Upper lobe of right lung (tissue), 1 donor: Measurements from ENCODE around the gene MED26. TPM values are rescaled to one million over a fixed set of nuclear protein-coding genes. Genes with fewer than 3 reads are reported as not detected.

Experiments
- ATAC-seq: fragments of 200-7000 bp; cut with Tn5 transposase; one replicate; pipeline ENCODE4 v1.9.1; 2020; ENCODE audit warnings: mild to moderate bottlenecking, moderate library complexity
- DNase-seq: peaks from one replicate; pipeline ENCODE4 v3.0.0-alpha.2; 2020
- H3K27ac ChIP-seq: fragments of 200-600 bp; one replicate; pipeline ENCODE4 v1.8.0; 2022
- H3K27me3 ChIP-seq: fragments of 200-600 bp; one replicate; pipeline ENCODE4 v1.8.0; 2022; ENCODE audit warnings: mild to moderate bottlenecking
- H3K36me3 ChIP-seq: fragments of 200-600 bp; one replicate; pipeline ENCODE4 v1.8.0; 2022
- H3K4me1 ChIP-seq: fragments of 200-600 bp; one replicate; pipeline ENCODE4 v1.8.0; 2022
- H3K4me3 ChIP-seq: fragments of 200-600 bp; one replicate; pipeline ENCODE4 v1.8.0; 2022; ENCODE audit warnings: mild to moderate bottlenecking
- H3K9me3 ChIP-seq: fragments of 200-600 bp; one replicate; pipeline ENCODE4 v1.8.0; 2022
- CTCF ChIP-seq: fragments of 200-600 bp; IDR thresholded peaks from one replicate; pipeline ENCODE4 v1.8.0; 2022; ENCODE audit warnings: antibody characterized with exemption
- intact Hi-C: fragments of 100-400 bp; cut with DNase I; formaldehyde crosslinking; loops from one replicate; pipeline ENCODE4 v1.11.0; 2022
- total RNA-seq: library from RNA; stranded (reverse); fragmentation: NEBNext Ultra II Directional; extraction: Animal tissue kit (Norgen Biotek cat#: 25700); gene quantifications from one replicate; pipeline ENCODE4 v1.2.1, GENCODE V29; 2021
- donor health status: DM: no; HTN: yes; CAD: no; lungs with severe emphysema.

The MED26 gene
- total RNA-seq, 1 donor from 2014 or later, result 13.4 TPM

GRCh38 chr19:16579381-16579780 lies 48.6 kb downstream of the MED26 start:
- peaks cover 31% of the 10 kb centered on the region for H3K4me1 ChIP-seq
- intact Hi-C loops, result loop anchor here (10.0 kb wide), 1 partner anchor 45 kb away; the partner anchor contains the start of gene MED26
- no peak for ATAC-seq

GRCh38 chr19:16577531-16577985 lies 50.4 kb downstream of the MED26 start:
- Histone ChIP-seq H3K27ac (no peak overlapping the region), H3K4me1 (peaks cover 26% of the 10 kb centered on the region)
- intact Hi-C loops, result loop anchor here (10.0 kb wide), 1 partner anchor 47 kb away; the partner anchor contains the start of gene MED26

More at GRCh38 chr19:16579381-16579780, 48.6 kb downstream of the MED26 start:
- no peak for TF ChIP-seq CTCF
- H3K9me3 ChIP-seq, result no peaks in the 10 kb centered on the region
- no peaks in the 10 kb centered on the region for H3K27me3 ChIP-seq
- no peak for DNase-seq
- H3K4me3 ChIP-seq, result no peak overlapping the region
- no peak overlapping the region for H3K27ac ChIP-seq
- H3K36me3 ChIP-seq, result peaks cover 47% of the 10 kb centered on the region

GRCh38 chr19:16576690-16577530 lies 51.1 kb downstream of the MED26 start:
- no peak overlapping the region for H3K4me3 ChIP-seq
- peaks cover 22% of the 10 kb centered on the region for H3K4me1 ChIP-seq
- intact Hi-C loops, result loop anchor here (10.0 kb wide), 1 partner anchor 48 kb away; the partner anchor contains the start of gene MED26
- DNase-seq (no peak), ATAC-seq (no peak)
- H3K36me3 ChIP-seq, result peaks cover 48% of the 10 kb centered on the region
- H3K27me3 ChIP-seq, result no peaks in the 10 kb centered on the region
- H3K27ac ChIP-seq, result no peak overlapping the region
- no peak for TF ChIP-seq CTCF
- H3K9me3 ChIP-seq, result no peaks in the 10 kb centered on the region

More at GRCh38 chr19:16577531-16577985, 50.4 kb downstream of the MED26 start:
- H3K4me3 ChIP-seq, result no peak overlapping the region
- H3K9me3 ChIP-seq, result no peaks in the 10 kb centered on the region
- ATAC-seq, result no peak
- no peak for DNase-seq
- no peaks in the 10 kb centered on the region for H3K27me3 ChIP-seq
- H3K36me3 ChIP-seq, result peaks cover 48% of the 10 kb centered on the region
- TF ChIP-seq CTCF, result no peak

- peaks cover 20% of the 10 kb centered on the region for H3K4me1 ChIP-seq
- peaks cover 48% of the 10 kb centered on the region for H3K36me3 ChIP-seq
Observed at GRCh38 chr19:16575861-16576689, 51.9 kb downstream of the MED26 start.

More at GRCh38 chr19:16575861-16576689, 51.9 kb downstream of the MED26 start:
- DNase-seq (no peak), ATAC-seq (no peak)
- Histone ChIP-seq H3K9me3 (no peaks in the 10 kb centered on the region), H3K4me3 (no peak overlapping the region), H3K27ac (no peak overlapping the region), H3K27me3 (no peaks in the 10 kb centered on the region)
- intact Hi-C loops, result loop anchor here (10.0 kb wide), 1 partner anchor 49 kb away; the partner anchor contains the start of gene MED26
- no peak for TF ChIP-seq CTCF
